ENCODE data around the gene ESF1. TPM values are rescaled to one million over a fixed set of nuclear protein-coding genes. Genes with fewer than 3 reads are reported as not detected.

ESF1 gene
- total RNA-seq, 1 experiment from 2014 or later, result 36.9 TPM

DNA sequence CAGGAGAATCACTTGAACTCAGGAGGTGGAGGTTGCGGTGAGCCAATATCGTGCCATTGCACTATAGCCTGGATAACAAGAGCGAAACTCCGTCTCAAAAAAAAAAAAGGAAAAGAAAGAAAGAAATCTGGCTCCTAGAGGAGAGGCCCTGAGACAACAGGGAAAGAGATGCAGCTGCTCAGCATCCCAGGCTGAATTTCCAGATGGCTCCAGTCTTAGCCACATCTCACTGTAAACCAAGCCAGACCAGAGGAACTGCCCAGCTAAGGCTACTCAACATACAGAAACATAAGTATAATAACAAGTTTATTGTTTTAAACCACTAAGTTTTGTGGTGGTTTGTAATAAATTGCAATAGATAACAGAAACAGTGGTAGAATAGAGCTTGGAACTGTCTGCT lies 107.5 kb downstream of the ESF1 start:
- no peak overlapping the region for H4K91ac ChIP-seq (ENCODE audit: insufficient read length, low read depth, low read length)
- H2AFZ ChIP-seq (ENCODE audit: low read length), result no peak overlapping the region
- no peak overlapping the region for H3K4ac ChIP-seq (ENCODE audit: low read depth, low read length)
- H3K27ac ChIP-seq (ENCODE audit: insufficient read length, low read depth, low read length), result no peak overlapping the region
- no peak overlapping the region for H2AK5ac ChIP-seq (ENCODE audit: insufficient read length, low read length)
- no peaks in the 10 kb centered on the region for H3K4me1 ChIP-seq (ENCODE audit: insufficient read depth, low read length)
- no peak overlapping the region for H3K14ac ChIP-seq (ENCODE audit: insufficient read depth, low read length)
- H3K79me1 ChIP-seq (ENCODE audit: insufficient read depth, low read depth, low read length, poor library complexity, severe bottlenecking), result no peaks in the 10 kb centered on the region
- no peak overlapping the region for H3K27ac Mint-ChIP-seq
- no peak for DNase-seq
- 0 out of 2 replicates have a peak, but pooled peaks cover 2% of the 10 kb centered on the region for H3K79me2 ChIP-seq (ENCODE audit: insufficient read depth, low read length)
- peaks cover 3 to 4% of the 10 kb centered on the region in 2 experiments; a peak in 2 of 5 replicates for H3K9me3 Mint-ChIP-seq
- 0 out of 7 replicates have a peak, but pooled peaks cover 0 to 2% (median 1%) of the 10 kb centered on the region in 3 experiments for H3K36me3 Mint-ChIP-seq (ENCODE audit: insufficient read depth in 1 of 3, low read depth in 3 of 3)
- H3K56ac ChIP-seq (ENCODE audit: insufficient read length, low read depth, low read length), result no peak overlapping the region
- H2BK12ac ChIP-seq (ENCODE audit: insufficient read length, low read depth, low read length), result no peak overlapping the region
- no peak overlapping the region for H3K9ac ChIP-seq (ENCODE audit: extremely low read depth, insufficient read length, low read length)
- no peaks in the 10 kb centered on the region for H3K23me2 ChIP-seq (ENCODE audit: insufficient read length, low read depth, low read length, poor library complexity, severe bottlenecking)
- H3K18ac ChIP-seq (ENCODE audit: insufficient read length, low read depth, low read length), result no peak overlapping the region
- H3K27me3 Mint-ChIP-seq (ENCODE audit: low read depth), result peaks cover 2% of the 10 kb centered on the region; the same call in 1 of the 2 replicates
- H3K27me3 ChIP-seq (ENCODE audit: insufficient read depth, low read length), result no peaks in the 10 kb centered on the region
- H2BK5ac ChIP-seq (ENCODE audit: insufficient read length, low read length), result no peak overlapping the region
- WGBS (ENCODE audit: extremely low coverage, insufficient read length, low lambda C conversion rate), result no CpG with 5 or more reads among the region's 4 CpGs
- no peak overlapping the region for H4K8ac ChIP-seq (replicated peaks; ENCODE audit: insufficient read length, low read depth, low read length)
- H3K4me3 Mint-ChIP-seq, result no peak overlapping the region
- no peak overlapping the region for H3T11ph ChIP-seq (ENCODE audit: low read length)
- no peak overlapping the region for H2BK20ac ChIP-seq (ENCODE audit: low read depth, low read length, poor library complexity, severe bottlenecking)
- H3K23ac ChIP-seq (ENCODE audit: insufficient read length, low read depth, low read length), result no peak overlapping the region
- no peak overlapping the region for H3K4me2 ChIP-seq (ENCODE audit: insufficient read depth, insufficient read length, low read length)
- no peaks in the 10 kb centered on the region for H3K9me3 ChIP-seq (ENCODE audit: control insufficient read depth, low read depth, low read length)
- H4K20me1 ChIP-seq (ENCODE audit: control insufficient read depth, insufficient read depth, insufficient read length), result no peaks in the 10 kb centered on the region
- TF ChIP-seq, protein P1, sequence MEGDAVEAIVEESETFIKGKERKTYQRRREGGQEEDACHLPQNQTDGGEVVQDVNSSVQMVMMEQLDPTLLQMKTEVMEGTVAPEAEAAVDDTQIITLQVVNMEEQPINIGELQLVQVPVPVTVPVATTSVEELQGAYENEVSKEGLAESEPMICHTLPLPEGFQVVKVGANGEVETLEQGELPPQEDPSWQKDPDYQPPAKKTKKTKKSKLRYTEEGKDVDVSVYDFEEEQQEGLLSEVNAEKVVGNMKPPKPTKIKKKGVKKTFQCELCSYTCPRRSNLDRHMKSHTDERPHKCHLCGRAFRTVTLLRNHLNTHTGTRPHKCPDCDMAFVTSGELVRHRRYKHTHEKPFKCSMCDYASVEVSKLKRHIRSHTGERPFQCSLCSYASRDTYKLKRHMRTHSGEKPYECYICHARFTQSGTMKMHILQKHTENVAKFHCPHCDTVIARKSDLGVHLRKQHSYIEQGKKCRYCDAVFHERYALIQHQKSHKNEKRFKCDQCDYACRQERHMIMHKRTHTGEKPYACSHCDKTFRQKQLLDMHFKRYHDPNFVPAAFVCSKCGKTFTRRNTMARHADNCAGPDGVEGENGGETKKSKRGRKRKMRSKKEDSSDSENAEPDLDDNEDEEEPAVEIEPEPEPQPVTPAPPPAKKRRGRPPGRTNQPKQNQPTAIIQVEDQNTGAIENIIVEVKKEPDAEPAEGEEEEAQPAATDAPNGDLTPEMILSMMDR (conservative IDR thresholded peaks at IDR 0.05), result no peak
- no peaks in the 10 kb centered on the region for H3K4me1 Mint-ChIP-seq
- H2BK15ac ChIP-seq (ENCODE audit: low read depth, low read length), result no peak overlapping the region
- H2BK120ac ChIP-seq (ENCODE audit: low read depth, low read length, poor library complexity, severe bottlenecking), result no peak overlapping the region
- no peak overlapping the region for H4K5ac ChIP-seq (ENCODE audit: insufficient read length, low read depth, low read length)

Measured in H9 (cell line).